HG03342 (cell line): ENCODE results near the gene ACTN4.

ENCODE experiments used
- ATAC-seq: cut with Tn5 transposase; IDR thresholded peaks from one replicate; pipeline ENCODE4 v1.9.1; 2021; ENCODE audit warnings: mild to moderate bottlenecking, moderate library complexity; ENCODE audit not compliant: unreplicated experiment

Gene ACTN4

DNA sequence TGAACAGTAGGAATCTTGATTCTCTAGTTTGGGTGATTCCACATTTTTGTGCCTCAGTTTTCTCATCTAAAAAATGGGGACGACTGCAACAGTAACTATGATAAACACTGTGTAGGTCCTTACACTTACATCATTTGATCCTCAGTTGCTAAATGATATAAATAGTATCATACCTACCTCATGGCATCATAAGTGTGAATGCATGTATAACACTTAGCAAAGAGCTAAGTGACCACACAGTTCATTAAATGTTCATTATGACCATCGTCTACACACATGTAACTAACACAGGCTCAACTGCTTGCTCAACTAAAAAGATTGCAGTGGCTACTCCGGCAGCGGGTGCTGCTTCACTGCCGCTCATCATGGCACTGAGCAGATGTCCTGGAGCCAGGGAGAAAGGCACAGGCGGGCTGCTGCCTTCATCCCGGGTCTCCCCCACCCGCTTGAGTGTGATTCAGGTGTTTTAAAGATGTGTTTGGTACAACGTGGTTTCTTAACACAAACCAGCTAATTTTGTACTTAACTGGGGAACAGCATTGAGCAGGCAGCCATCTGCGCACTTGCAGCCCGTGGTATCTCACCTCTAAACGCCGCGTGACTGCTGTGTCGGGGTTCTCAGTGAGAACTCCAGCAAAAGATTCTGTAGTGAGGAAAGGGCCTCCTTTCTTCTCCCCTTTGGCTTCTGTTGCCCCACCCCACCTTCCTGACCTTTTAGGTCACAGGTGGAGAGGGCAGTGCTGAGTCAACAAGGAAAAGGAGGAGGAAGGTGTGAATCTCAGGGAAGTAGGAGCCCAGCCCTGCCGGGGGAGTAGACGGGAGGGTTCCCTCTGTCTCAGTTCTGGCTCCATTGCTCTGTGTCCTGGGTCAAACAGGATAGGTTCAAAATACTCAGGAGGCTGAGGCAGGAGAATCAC lies 11.7 kb upstream of the ACTN4 start:
- ATAC-seq, result no peak

DNA sequence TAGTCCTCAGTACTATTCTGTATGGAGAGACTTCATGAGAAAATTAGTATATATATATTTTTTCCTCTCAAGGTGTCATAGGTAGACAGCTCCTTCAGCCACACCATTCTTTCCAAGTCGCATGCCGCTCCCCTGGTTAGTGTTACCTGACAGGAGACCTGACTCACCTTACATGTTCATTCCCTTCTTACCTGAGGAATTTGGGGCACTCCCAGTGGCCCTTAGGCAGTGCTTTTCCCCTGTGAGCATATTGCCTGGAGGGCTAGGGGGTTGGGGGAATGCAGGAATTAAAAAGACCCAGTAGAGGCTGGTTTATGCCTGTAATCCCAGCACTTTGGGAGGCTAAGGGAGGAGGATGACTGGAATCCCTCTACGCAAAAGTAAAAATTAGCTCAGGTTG lies 9.0 kb upstream of the ACTN4 start:
- ATAC-seq, result no peak

DNA sequence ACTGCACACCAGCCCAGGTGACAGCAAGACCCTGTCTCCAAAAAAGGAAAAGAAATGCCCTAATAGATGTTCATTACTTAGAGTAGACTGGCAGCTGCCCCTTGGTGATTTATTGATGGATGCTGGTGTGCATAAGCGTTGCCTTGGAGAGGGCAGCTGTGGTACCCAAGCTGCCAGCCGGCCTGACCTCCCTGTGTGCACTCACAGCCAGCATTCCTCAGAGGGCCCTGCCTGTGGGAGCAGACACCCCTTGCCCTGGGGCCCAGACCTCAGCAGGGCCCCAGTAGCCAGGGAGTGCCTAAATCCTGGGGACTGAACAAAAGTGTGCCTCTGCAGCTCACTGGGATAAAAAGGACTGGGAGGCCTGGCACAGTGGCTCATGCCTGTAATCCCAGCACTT lies 7.8 kb upstream of the ACTN4 start:
- ATAC-seq, result no peak

DNA sequence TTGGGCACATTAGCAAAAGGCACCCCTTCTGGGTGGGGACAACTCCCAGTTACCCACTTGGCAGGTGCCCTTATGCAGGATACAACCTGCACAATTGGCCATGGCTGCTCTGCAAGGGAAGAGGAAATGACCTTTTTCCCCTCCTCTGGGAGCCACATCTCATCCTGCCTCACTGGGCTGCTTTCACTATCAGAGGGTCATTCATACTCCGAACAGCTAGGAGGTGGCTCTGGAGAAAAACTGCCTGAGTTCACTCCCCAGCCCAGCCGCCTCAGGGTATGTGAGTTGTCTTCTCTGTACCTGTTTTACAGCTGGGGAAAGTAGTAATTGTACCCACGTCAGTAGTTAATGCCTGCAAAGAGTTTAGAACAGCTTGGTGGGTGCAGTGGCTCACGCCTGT lies 7.1 kb upstream of the ACTN4 start:
- ATAC-seq, result no peak

DNA sequence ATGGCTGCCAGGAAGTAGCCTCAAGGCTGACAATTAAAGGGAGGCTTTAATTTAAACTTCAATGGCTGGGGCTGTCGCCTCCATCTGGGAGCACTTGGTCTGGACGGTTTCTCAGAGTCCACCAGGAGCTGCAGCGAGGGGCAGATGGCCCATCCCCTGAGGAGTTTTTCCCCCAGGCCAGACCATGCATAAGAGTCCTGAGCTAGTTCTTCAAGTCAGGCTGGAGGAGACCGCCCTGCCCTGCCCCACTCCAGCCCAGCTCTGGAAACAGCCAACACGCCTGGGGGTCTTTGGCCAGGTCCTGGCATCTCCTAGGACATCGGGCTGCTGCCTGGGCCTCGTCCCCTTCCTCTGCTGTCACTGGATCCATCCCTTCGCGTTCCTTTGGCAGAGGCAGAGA lies 5.3 kb upstream of the ACTN4 start:
- ATAC-seq, result no peak

DNA sequence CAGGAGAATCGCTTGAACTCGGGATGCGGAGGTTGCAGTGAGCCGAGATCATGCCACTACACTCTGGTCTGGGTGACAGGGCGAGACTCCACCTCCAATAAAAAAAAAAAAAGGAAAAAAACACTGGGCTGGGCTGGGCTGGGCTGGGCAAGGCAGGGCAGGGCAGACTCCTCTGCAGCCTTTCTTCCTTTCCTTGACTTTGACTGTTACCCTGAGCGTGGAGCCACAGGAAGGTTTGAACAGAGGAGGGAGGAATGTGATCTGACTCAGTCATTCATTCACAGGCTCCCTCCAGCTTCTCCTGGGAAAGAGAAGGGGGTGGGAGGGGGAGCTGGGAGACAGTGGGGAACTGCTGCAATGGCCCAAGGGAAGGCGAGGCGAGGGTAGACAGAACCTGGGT lies 2.7 kb upstream of the ACTN4 start:
- ATAC-seq, result no peak

DNA sequence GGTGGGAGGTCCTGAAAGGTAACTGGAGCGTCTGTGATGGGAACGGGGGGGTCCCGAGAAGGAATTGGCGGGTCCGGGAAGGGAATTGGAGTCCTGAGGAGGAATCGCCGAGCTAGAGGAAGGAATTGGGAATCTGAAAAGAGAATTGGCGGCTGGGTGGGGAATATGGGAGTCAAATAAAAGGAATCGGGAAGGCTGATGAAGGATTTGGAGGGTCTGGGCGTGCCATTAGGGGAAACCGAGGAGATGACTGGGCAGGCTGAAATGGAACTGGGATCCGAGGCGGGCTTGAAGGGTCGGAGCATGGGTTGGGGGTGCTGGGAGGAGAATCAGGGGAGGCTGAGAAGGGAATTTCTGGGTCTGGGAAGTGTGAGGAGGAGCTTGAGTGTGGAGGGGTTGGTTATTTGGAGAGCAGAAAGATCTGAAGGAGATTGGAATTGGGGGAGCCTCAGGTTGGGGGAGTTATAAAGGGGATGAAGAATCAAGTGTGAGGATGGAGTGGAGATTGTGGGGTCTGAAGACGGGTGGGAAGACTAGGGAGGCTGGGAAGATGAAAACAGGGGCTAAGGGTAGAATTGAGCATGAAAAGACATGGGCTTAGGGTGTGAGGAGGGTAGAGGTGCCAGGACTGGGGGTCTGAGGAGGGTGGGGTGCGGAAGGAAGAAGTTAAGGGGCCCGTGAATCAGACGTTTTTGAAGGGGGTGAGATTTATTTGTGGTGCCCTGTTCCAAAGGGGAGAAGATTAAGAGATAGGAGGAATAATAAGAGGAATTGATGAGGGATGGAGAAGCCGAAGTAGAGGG lies 718 bp downstream of the ACTN4 start:
- no peak for ATAC-seq

DNA sequence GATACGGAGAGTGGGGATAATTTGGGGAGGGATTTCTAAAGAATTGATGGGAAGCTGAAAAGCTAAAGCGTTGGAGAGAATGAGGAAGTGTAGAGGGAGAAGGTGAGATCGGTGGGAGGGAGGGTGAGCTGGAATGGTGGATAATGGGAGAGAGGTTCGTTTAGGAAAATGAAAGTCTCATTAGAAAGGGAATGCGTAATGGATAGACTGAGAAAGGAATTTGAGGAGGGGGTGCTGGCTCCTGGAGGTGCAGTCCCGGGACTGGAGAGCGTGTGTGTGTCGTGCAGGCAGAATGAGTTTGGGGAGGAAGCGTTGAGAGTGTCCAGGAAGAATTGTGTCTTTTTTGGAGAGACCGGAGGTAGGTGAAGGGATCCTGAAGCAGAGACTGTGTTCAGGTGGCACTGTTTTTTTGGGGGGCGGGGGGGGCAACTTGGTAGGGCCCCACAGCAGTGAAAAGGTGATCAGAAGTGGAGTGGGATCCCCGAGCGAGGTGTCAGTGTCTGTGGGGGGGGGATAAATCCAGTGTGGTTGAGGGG lies 1.4 kb downstream of the ACTN4 start:
- ATAC-seq, result no peak

DNA sequence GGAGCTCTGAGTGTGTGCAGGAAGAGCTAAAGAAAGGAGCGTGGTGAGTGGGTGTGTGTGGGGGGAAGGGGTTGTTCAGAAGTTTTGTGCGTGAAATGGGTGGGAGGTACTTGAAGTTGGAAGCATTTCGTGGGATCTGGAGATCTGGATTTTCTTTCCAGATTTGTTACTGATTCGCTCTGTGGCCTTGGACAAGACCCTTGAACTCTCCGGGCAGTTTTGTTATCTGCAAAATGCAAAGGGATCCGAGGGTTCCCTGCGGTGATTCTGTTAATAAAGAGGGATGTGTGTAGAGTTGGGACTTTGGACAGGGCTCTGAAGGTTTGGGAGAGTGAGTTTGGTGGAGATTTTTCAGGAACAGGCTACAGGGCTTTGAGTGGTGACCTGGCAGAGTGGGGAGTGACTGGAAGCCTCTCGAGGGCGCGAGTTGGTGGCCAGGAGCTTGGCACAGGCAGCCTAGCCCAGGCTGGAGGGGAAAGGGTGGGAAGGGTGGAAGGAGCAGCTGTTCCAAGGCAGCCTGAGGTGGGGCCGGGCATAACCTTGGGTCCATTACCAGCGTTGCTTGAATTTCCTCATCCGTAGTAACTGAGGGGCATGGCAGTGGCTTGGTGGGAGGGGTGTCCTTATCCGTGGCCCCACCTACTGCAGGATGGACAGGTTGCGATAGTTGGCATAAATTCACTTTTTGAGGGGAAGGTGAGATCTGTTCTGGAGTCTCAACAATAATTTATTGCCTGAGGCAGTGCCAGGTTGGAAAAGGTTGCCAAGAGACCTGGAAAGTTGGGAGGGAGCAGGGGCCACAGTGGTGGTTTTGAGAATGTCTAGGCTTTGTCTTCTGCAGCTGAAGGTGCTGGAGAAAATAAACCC lies 2.1 kb downstream of the ACTN4 start:
- no peak for ATAC-seq

DNA sequence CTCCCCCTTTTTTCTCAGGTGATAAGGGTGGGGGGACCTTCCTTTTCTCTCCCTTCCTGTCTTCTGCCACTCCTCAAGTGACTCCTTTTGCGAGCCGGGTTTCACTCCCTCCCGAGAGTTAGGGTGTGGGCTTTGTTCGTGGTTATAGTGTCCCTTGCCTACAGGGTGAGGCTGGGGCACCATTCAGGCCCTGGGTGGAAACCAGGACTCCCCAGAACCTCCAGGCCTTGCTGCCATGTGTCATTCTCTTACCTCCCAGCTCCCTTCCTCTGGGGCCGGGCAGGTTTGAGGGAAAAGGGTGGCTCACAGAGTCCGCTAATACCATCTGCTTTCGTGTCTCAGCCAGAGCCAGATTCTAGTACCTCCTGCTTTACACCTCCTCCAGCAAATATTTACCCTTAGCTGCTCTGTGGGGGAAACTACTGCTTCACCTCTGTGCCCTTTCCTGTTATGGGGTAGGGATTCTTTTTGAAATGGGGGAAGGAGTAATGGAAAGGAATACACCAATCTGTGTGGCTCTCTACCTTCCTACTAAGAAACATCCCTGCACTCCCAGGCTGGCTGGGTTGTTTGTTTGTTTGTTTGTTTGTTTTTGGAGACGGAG lies 2.8 kb downstream of the ACTN4 start:
- ATAC-seq, result no peak

DNA sequence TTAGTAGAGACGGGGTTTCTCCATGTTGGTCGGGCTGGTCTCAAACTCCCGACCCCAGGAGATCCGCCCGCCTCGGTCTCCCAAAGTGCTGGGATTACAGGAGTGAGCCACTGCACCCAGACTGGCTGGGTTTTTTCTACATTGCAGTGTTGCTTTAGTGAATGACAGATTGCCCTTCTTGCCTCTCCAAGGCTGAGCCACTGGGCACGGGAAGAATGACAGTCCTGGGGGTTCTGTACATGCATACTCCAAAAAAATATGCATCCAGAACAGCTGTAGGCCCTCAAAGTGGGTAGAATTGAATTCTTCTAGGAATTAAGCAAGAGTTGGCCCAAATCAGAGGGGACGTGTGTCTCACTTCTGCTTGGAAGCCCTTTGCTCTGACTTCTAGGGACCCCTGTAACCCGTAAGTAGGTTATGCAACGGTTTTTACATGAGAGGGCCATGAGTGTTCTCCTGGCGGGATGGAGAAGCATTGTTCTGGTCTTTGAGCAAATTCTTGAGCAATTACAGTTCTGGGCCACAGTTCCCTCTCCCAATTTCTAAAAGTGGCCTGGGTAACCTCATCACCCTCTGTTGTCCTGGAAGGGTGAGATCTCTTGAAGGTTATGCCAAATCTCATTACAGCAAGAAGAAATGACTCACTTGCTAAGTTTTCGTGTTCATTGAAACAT lies 3.6 kb downstream of the ACTN4 start:
- ATAC-seq, result no peak

DNA sequence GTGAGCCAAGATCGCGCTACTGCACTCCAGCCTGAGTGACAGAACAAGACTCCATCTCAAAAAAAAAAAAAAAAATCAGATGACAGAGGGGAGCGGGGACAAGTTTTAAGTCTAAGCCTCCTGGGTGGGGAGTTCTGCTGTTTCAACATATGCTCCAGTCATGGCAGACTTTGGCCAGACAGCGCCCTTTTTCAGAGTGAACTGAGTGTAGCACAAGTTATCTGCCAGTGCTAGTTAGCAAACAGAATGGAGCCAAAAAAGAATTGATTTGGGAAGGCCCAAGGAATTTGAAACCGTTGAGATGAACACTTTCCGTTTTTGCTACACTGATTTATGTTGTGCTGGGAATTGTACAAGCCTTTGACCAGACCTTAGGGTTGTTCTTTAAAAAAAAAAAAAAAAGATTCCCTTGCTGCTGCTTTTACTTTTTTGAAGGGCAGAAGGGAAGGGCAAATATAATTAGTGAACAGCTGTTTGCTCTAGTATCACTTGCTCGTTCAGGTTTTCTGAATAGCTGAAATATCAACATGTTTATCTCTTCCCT lies 5.7 kb downstream of the ACTN4 start:
- ATAC-seq, result no peak

DNA sequence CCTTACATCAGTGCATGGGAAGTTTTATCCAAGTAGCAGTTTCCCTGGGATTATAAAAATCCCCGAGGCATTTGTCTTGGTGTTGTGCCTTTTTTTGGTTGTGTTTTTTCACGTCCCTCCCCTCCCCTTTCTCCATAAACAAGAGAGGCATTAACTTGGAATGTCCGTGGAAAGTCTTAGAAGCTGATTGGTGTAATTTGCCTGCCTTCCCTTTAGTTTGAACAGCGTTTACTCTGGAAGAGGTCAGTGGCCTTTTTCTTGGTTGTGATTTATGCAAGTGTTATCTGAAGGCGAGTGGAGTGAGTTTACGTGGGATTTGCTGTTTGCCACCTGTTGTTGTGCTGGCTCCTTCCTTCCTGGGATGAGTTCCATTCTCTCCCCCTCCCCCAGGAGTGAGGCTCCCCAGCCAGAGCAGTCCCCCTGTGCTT lies 7.2 kb downstream of the ACTN4 start:
- no peak for ATAC-seq

DNA sequence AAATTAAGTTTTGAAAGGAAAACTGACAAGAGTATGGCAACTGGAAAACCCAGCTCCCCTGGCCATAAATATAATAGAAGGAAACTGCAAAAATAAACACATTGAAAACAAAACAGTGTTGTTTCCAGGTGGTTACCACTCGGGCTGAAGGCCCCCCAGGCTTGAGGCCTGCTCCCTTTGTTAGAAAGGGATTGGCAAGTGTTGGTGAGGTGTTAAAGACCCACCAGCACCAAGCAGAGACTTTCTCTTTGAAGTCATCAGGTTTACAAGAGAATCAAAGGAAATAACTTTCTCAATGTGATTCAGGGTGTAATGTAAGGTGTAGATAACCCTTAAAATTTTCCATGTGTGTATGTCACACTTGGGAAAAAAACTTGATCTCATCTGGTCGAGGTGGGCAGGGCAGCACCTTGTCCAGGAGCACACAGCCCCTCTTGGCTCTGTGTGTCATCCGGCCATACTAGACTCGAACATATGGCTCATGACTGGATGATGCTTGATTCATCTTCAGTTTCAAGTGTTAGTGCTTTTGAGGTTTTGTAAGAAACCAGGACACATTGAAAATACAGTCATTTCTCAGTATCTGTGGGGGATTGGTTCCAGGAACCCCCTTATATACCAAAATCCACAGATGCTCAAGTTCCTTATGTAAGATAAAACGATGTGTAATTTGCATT lies 7.8 kb downstream of the ACTN4 start:
- ATAC-seq, result no peak

DNA sequence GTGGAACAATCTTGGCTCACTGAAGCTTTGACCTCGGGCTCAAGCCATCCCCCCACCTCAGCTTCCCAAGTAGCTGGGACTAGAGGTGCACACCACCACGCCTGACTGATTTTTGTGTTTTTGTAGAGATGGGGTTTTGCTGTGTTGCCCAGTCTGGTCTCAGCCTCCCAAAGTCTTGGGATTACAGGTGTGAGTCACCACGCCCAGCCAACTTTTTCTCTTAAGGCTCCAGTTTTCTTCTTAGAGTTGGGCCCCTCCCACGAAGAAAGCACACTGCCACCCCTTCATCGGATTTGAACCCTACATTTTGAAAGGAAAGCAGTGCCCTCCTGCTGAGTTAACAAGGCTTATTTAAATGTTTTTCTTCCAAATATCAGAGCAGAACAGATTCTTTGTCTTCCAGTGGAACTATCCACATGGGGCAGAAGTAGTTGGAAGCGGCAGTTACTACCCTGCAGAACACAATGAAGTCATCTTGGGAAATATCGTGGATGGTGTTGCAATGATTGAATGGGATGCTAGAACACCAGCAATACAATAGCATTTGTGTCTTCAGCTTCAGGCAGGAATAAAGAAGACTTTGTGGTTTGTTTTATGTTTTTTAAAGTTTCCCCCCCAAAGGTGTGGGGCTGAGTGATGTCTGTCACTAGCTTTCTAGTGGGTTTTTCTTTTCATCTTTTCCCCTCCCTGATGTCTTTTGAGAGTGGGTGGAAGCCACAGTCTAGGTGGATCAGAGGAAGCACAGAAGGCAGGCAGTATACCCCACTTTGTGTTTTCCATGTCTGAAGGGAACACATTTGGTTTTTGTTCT lies 8.9 kb downstream of the ACTN4 start:
- no peak for ATAC-seq

DNA sequence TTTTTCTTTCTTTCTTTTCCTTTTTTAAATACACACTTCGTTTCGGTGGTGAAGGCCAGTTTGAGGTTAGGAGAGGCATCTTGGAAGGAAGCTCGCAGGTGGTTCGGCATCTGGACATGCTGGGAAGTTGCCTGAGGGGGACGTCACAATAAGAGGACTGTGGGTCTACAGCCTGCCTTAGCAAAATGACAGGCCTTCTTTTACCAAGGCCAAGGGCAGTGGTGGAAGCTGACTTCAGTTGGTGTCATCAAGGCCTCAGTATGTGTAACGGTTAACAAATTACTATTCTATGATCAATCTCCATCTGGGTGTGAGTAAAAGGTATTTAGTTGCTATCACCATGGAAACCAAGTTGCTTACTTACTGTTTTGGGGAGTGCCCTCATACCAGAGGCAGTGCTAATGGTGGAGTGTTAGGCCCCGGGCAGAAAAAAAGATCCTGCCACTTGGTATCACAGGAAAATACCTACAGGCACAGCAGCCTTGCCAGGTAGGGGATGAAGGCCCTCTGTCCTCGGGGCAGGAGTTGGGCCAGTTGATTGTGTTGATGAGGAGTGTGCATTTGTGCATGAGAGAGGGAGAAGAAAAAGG lies 10.3 kb downstream of the ACTN4 start:
- no peak for ATAC-seq

DNA sequence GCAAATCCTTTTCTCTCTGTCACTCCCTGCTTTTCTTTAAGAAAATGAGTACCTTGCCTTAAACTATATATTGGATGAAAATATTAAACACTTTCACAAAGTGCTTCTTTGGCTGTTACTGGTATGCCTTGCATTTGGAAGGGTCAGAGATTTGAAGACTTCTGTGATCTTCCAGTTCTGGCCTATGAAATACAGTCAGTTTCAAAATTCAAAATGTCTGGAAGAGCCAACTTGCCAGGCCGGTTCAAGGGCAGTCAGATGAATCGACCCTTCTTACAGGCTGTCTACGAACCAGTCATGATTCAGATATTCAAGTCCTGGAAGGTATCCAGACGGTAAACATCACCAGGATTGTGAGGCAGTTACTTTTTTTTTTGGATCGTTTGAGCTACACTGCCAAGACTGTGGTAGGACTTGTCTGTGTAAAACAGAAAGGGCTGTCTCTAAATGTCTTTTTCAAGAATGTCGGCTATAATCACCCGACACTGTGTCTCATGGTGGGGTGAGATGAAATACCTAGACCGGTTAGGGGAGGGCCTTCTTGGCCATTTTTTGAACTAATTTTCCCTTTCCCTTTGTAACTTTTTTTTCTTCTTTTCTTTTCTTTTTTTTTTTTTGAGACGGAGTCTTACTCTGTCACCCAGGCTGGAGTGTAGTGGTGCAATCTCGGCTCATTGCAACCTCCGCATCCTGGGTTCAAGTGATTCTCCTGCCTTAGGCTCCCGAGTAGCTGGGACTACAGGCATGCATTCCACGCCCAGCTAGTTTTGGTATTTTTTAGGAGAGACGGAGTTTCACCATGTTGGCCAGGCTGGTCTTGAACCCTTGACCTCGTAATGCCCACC lies 11.2 kb downstream of the ACTN4 start:
- ATAC-seq, result no peak
